Mesothelial cell of epicardium (in vitro differentiated cells): ENCODE data around the gene RNF213. TPM values are rescaled to one million over a fixed set of nuclear protein-coding genes. Genes with fewer than 3 reads are reported as not detected.

ENCODE experiments used
- DNase-seq, 2 experiments: peaks; one replicate each; pipeline ENCODE4 v3.0.0; 2021; ENCODE audit warnings: low spot score in 2 of 2; ENCODE audit not compliant: unreplicated experiment in 2 of 2
- H3K27ac Mint-ChIP-seq: 2 replicates; pipeline ENCODE4 v1.8.0; 2021; ENCODE audit warnings: mixed read lengths
- H3K27me3 Mint-ChIP-seq: 2 replicates; pipeline ENCODE4 v1.8.0; 2021; ENCODE audit warnings: low read depth, mixed read lengths
- H3K36me3 Mint-ChIP-seq: 2 replicates; pipeline ENCODE4 v1.8.0; 2021; ENCODE audit warnings: mixed read lengths
- H3K4me1 Mint-ChIP-seq: 2 replicates; pipeline ENCODE4 v1.8.0; 2021; ENCODE audit warnings: mixed read lengths
- H3K4me3 Mint-ChIP-seq: 2 replicates; pipeline ENCODE4 v1.8.0; 2021; ENCODE audit warnings: mild to moderate bottlenecking, moderate library complexity, mixed read lengths
- H3K9me3 Mint-ChIP-seq: 2 replicates; pipeline ENCODE4 v1.8.0; 2021; ENCODE audit warnings: mixed read lengths
- total RNA-seq: library from RNA; stranded (reverse); gene quantifications from 3 replicates; pipeline ENCODE4 v1.2.1, GENCODE V29; 2021
- TF ChIP-seq, protein P1 (sequence below): fragments of 200-600 bp; sonication (generic); IDR thresholded peaks from one replicate; pipeline ENCODE4 v1.5.0; 2021; ENCODE audit warnings: antibody characterized with exemption; ENCODE audit not compliant: unreplicated experiment

The RNF213 gene
- total RNA-seq, 1 donor from 2014 or later: 76.7 TPM

DNA sequence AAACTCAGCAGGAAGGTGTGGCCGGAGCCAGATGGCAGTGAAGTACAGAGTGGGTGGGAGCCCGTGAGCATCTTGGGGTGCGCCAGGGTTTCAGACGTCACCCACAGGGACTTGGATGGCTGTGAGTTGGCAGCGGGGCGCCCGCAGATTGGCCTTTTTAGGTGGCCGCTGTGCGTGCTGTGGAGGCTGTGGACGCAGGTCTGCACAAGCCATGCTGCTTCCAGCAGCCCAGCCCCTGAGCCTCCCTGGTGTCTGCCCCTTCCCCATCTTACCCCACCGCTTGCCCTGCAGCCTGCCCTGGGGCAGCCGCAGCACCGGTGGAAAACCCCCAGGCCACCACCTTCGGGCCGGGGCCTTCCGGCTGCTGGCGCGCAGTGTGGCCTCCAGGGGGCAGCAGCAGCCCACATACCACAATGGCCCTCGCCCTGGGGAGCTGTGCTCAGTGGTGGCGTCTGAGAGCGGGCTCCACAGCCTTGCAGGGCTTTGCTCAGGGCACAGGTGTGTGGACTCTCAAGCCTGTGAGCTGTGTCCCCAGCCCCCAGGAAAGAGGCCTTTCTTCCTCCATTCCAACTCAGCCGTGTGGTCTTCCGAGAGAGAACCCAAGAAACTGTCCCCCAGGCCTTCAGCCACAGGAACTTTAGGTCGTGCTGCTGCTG, 166.1 kb downstream of the RNF213 start:
- DNase-seq: peak; percentile 75 to 89
- H3K27ac Mint-ChIP-seq: no peak overlapping the region
- no peaks in the 10 kb centered on the region for H3K4me1 Mint-ChIP-seq
- H3K36me3 Mint-ChIP-seq: no peaks in the 10 kb centered on the region
- H3K9me3 Mint-ChIP-seq: no peaks in the 10 kb centered on the region
- H3K27me3 Mint-ChIP-seq: no peaks in the 10 kb centered on the region
- TF ChIP-seq, protein P1, sequence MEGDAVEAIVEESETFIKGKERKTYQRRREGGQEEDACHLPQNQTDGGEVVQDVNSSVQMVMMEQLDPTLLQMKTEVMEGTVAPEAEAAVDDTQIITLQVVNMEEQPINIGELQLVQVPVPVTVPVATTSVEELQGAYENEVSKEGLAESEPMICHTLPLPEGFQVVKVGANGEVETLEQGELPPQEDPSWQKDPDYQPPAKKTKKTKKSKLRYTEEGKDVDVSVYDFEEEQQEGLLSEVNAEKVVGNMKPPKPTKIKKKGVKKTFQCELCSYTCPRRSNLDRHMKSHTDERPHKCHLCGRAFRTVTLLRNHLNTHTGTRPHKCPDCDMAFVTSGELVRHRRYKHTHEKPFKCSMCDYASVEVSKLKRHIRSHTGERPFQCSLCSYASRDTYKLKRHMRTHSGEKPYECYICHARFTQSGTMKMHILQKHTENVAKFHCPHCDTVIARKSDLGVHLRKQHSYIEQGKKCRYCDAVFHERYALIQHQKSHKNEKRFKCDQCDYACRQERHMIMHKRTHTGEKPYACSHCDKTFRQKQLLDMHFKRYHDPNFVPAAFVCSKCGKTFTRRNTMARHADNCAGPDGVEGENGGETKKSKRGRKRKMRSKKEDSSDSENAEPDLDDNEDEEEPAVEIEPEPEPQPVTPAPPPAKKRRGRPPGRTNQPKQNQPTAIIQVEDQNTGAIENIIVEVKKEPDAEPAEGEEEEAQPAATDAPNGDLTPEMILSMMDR: peak; percentile 96
- no peak overlapping the region for H3K4me3 Mint-ChIP-seq

DNA sequence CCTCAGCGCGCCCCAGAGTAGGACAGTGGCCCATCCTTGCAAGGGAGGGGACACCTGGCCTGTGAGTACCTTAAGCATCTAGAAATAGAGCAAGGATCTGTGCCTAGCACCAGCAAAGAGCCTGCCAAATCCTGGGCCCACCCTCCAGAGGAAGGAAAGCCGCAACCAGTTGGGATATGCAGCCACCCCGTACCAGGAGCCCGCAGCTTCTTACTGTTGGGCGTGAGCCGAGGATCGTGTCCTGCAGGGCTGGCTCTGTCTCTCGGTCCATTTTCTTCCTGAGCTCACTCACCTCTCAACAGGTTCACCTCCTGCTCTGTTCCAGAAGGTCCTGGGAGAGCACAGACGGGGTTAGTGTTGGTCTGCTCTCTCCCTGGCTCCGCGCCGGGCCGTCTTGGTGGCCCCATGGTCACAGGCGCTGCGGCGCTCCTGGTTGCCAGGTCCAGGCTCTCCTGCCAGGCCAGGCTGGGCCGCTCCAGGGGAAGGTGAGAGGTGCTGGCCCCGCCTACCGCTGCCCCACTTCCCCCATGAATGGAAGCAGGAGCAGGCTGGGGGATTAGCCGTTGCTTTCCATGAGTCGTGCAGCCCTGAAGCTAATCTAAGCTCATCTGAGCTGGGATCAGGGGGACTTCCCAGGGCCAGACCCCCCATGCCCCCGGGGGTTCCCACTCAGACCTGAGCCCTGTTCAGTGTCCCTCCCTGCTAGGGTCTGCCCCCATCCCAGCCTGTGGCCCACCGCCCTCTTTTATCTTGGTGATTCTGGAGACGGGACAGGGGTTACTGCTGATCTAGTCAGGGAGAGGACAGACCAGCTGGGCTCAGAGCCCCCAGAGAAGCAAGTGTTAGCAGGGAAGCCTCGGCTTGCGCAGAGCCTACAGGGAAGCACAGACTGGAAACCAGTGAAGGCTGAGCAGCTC, 167.0 kb downstream of the RNF213 start:
- Mint-ChIP-seq H3K4me3 (no peak overlapping the region), H3K27ac (no peak overlapping the region), H3K36me3 (no peaks in the 10 kb centered on the region), H3K4me1 (no peaks in the 10 kb centered on the region), H3K9me3 (no peaks in the 10 kb centered on the region), H3K27me3 (no peaks in the 10 kb centered on the region)
- TF ChIP-seq, protein P1: no peak
- DNase-seq: no peak

DNA sequence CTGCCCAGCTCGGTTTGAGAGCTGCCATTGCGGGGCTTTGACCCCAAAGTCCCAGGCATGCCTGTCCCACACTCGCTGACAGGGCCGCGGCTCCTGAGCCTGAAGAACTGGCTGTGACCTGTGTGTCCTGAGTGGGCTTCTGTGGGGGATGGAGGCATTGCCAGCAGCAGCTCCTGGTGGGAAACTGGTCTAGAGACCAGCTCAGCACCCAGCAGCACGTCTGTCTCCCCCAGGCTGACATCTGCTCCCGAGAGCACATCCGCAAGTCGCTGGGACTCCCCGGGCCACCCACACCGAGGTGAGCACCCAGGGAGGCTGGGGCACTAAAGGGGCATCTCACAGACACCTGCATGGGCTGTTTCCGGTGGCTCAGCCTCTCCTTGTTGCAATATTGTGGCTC, 167.7 kb downstream of the RNF213 start:
- Mint-ChIP-seq H3K9me3 (no peaks in the 10 kb centered on the region), H3K4me1 (no peaks in the 10 kb centered on the region), H3K4me3 (no peak overlapping the region), H3K27ac (no peak overlapping the region), H3K27me3 (no peaks in the 10 kb centered on the region), H3K36me3 (no peaks in the 10 kb centered on the region)
- TF ChIP-seq, protein P1: no peak
- DNase-seq: no peak

DNA sequence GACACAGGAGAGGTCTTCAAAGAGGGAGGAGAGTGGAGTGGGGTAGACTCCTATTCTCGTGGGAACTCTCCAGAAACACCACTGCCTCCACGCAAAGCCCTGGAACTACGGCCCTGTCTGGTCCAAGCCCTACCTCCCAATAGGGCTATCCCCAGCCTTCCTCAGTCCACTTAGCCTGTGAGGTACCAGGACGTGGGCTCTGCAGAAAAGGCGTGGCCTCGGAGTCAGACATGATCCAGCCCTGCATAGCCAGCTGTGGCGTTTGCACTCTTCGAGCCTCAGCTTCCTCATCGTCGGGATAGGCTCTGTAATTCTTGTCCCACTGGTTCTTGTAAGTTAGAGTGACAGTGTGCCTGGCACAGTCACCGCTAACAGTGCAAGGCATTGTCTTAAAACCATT, 168.1 kb downstream of the RNF213 start:
- Mint-ChIP-seq H3K4me1 (no peaks in the 10 kb centered on the region), H3K36me3 (no peaks in the 10 kb centered on the region), H3K9me3 (no peaks in the 10 kb centered on the region), H3K27ac (no peak overlapping the region), H3K4me3 (no peak overlapping the region), H3K27me3 (no peaks in the 10 kb centered on the region)
- no peak for DNase-seq
- TF ChIP-seq, protein P1: no peak

DNA sequence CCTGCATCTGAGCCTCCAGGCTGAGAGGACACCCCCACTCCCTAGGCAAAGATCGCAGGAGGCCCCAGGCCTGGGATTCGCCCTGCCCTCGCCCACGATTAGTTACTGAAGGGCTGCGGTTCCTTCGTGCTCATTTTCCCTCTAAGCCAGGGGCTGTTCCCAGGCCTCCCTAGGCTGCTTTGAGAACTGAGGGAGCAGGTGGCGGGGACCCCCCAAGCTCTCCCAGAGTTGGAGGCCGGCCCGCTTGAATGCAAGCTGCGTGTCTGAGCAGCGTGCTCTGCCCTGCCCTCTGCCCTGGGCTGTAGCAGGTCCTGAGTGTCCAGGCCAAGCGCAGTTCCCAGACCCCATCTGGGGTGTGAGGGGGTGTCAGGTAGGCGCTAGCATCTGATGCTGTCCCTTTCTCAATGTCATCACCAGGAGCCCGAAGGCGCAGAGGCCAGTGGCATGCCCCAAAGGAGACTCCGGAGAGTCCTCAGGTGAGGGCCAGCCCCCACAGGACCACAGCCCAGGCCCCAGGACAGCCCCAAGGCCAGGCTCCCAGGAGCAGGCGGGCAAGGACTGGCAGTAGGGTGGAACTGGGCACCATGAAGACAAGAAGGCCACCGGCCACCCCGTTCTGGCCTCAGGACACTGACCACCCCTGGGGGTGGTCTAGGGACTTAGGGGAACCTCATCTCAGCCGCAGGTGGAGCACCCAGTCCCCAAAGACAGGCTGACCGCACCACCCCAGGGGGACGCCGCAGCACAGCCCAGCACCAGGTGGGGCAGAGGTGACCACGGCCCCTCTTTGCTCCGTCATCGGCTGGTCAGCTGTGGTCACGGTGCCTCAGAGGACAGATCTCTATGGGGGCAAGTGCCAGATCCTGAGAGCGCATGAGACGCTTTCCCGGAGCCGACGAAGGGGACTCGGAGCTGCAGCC, 169.0 kb downstream of the RNF213 start:
- H3K9me3 Mint-ChIP-seq: no peaks in the 10 kb centered on the region
- TF ChIP-seq, protein P1: no peak
- H3K36me3 Mint-ChIP-seq: no peaks in the 10 kb centered on the region
- no peak overlapping the region for H3K4me3 Mint-ChIP-seq
- H3K27ac Mint-ChIP-seq: no peak overlapping the region
- no peaks in the 10 kb centered on the region for H3K4me1 Mint-ChIP-seq
- H3K27me3 Mint-ChIP-seq: no peaks in the 10 kb centered on the region
- DNase-seq: no peak
